Mammary epithelial cell (primary cell): ENCODE measurements around the gene DCXR.

ENCODE experiments used
- EZH2 ChIP-seq: IDR thresholded peaks from 2 replicates; pipeline ENCODE4 v1.6.1; 2012; ENCODE audit warnings: low read length, inconsistent platforms, borderline replicate concordance
- TF ChIP-seq, protein P1 (sequence below), 2 donors: IDR thresholded peaks in 1 of 2; conservative IDR thresholded peaks in 1 of 2; 2 replicates each; pipeline ENCODE4 v1.5.1; 2011 to 2012; ENCODE audit warnings: inconsistent platforms in 2 of 2, low read length in 2 of 2, mild to moderate bottlenecking in 2 of 2, control low read depth in 1 of 2, low read depth in 1 of 2; ENCODE audit not compliant: insufficient read depth in 1 of 2; ENCODE audit errors: extremely low read depth in 1 of 2

- TF ChIP-seq, protein P1, sequence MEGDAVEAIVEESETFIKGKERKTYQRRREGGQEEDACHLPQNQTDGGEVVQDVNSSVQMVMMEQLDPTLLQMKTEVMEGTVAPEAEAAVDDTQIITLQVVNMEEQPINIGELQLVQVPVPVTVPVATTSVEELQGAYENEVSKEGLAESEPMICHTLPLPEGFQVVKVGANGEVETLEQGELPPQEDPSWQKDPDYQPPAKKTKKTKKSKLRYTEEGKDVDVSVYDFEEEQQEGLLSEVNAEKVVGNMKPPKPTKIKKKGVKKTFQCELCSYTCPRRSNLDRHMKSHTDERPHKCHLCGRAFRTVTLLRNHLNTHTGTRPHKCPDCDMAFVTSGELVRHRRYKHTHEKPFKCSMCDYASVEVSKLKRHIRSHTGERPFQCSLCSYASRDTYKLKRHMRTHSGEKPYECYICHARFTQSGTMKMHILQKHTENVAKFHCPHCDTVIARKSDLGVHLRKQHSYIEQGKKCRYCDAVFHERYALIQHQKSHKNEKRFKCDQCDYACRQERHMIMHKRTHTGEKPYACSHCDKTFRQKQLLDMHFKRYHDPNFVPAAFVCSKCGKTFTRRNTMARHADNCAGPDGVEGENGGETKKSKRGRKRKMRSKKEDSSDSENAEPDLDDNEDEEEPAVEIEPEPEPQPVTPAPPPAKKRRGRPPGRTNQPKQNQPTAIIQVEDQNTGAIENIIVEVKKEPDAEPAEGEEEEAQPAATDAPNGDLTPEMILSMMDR (conservative IDR thresholded peaks at IDR 0.05 in 1 of 2, IDR thresholded peaks at IDR 0.05 in 1 of 2; ENCODE audit: extremely low read depth in 1 of 2, insufficient read depth in 1 of 2, low read depth in 1 of 2, low read length in 2 of 2), result no peak
- TF ChIP-seq EZH2, result no peak
These were observed 17.8 kb upstream of the DCXR start for GRCh38 chr17:82055023-82055964.
